ENCODE results near the gene CARNS1. TPM values are rescaled to one million over a fixed set of nuclear protein-coding genes. Genes with fewer than 3 reads are reported as not detected.

The CARNS1 gene
- polyA plus RNA-seq, 1 donor (not counting 4 experiments of a cell fraction or from before 2014, with no cell fraction given): not detected

GRCh38 chr11:67432655-67433349, 17.3 kb downstream of the CARNS1 start:
- no peak for FAIRE-seq

GRCh38 chr11:67433536-67434394, 18.3 kb downstream of the CARNS1 start:
- Histone ChIP-seq H3K4me2 (ENCODE audit: control insufficient read depth, extremely low read depth, insufficient read depth, low read depth, low read length) (no peak overlapping the region), H3K79me2 (ENCODE audit: control insufficient read depth, insufficient read depth, low read length) (peaks cover 23% of the 10 kb centered on the region), H3K4me3 (ENCODE audit: control insufficient read depth in 2 of 3, extremely low read depth in 1 of 3, insufficient read depth in 2 of 3, low read depth in 1 of 3, low read length in 3 of 3) (no peak overlapping the region), H3K36me3 (ENCODE audit: control insufficient read depth in 2 of 2, extremely low read depth in 1 of 2, insufficient read depth in 2 of 2, low read length in 2 of 2) (peaks cover 33 to 40% of the 10 kb centered on the region in 2 experiments), H3K9me3 (ENCODE audit: control insufficient read depth, low read depth, low read length) (no peaks in the 10 kb centered on the region), H3K27me3 (ENCODE audit: control insufficient read depth, extremely low read depth, insufficient read depth, low read length) (no peaks in the 10 kb centered on the region), H4K20me1 (ENCODE audit: control insufficient read depth, extremely low read depth, insufficient read depth, low read length) (peaks cover 2% of the 10 kb centered on the region), H3K9me1 (ENCODE audit: control insufficient read depth, extremely low read depth, insufficient read depth, low read length) (no peaks in the 10 kb centered on the region), H3K9ac (ENCODE audit: control insufficient read depth, extremely low read depth, insufficient read depth, low read length) (no peak overlapping the region), H3K4me1 (ENCODE audit: control insufficient read depth, extremely low read depth, insufficient read depth, low read length) (peaks cover 14% of the 10 kb centered on the region), H3K27ac (ENCODE audit: control insufficient read depth, insufficient read depth, low read length) (no peak overlapping the region), H2AFZ (ENCODE audit: control insufficient read depth, low read length) (no peak overlapping the region)
- dilution Hi-C loops (cut with MboI; ENCODE audit: extremely low pct_ligation_motif_present, low sequenced_read_pairs): no loop called here
- no peak for FAIRE-seq
- DNase-seq (ENCODE audit: low read depth, low spot score): no peak
- TF ChIP-seq EZH2 (IDR thresholded peaks at IDR 0.05; ENCODE audit: low read length) (no peak), CTCF (optimal IDR thresholded peaks at IDR 0.05 in 1 of 3, IDR thresholded peaks at IDR 0.05 in 1 of 3, conservative IDR thresholded peaks at IDR 0.05 in 1 of 3; ENCODE audit: extremely low read depth in 1 of 3, insufficient read depth in 2 of 3, low read length in 3 of 3) (no peak)

More at GRCh38 chr11:67432655-67433349, 17.3 kb downstream of the CARNS1 start:
- no peak for DNase-seq (ENCODE audit: low read depth, low spot score)
- H2AFZ ChIP-seq (ENCODE audit: control insufficient read depth, low read length): no peak overlapping the region
- no peaks in the 10 kb centered on the region for H3K9me1 ChIP-seq (ENCODE audit: control insufficient read depth, extremely low read depth, insufficient read depth, low read length)
- H3K36me3 ChIP-seq (ENCODE audit: control insufficient read depth in 2 of 2, extremely low read depth in 1 of 2, insufficient read depth in 2 of 2, low read length in 2 of 2): peaks cover 31 to 40% of the 10 kb centered on the region in 2 experiments
- H3K9ac ChIP-seq (ENCODE audit: control insufficient read depth, extremely low read depth, insufficient read depth, low read length): no peak overlapping the region
- no peak overlapping the region for H3K27ac ChIP-seq (ENCODE audit: control insufficient read depth, insufficient read depth, low read length)
- peaks cover 2% of the 10 kb centered on the region for H4K20me1 ChIP-seq (ENCODE audit: control insufficient read depth, extremely low read depth, insufficient read depth, low read length)
- dilution Hi-C loops (cut with MboI; ENCODE audit: extremely low pct_ligation_motif_present, low sequenced_read_pairs): no loop called here
- H3K4me3 ChIP-seq (ENCODE audit: control insufficient read depth in 2 of 3, extremely low read depth in 1 of 3, insufficient read depth in 2 of 3, low read depth in 1 of 3, low read length in 3 of 3): no peak overlapping the region
- H3K4me1 ChIP-seq (ENCODE audit: control insufficient read depth, extremely low read depth, insufficient read depth, low read length): peaks cover 15% of the 10 kb centered on the region
- no peak for TF ChIP-seq CTCF (optimal IDR thresholded peaks at IDR 0.05 in 1 of 3, IDR thresholded peaks at IDR 0.05 in 1 of 3, conservative IDR thresholded peaks at IDR 0.05 in 1 of 3; ENCODE audit: extremely low read depth in 1 of 3, insufficient read depth in 2 of 3, low read length in 3 of 3)
- TF ChIP-seq EZH2 (IDR thresholded peaks at IDR 0.05; ENCODE audit: low read length): no peak
- H3K27me3 ChIP-seq (ENCODE audit: control insufficient read depth, extremely low read depth, insufficient read depth, low read length): no peaks in the 10 kb centered on the region
- H3K9me3 ChIP-seq (ENCODE audit: control insufficient read depth, low read depth, low read length): no peaks in the 10 kb centered on the region
- no peak overlapping the region for H3K4me2 ChIP-seq (ENCODE audit: control insufficient read depth, extremely low read depth, insufficient read depth, low read depth, low read length)
- peaks cover 27% of the 10 kb centered on the region for H3K79me2 ChIP-seq (ENCODE audit: control insufficient read depth, insufficient read depth, low read length)

All from keratinocyte (primary cell).